H1 (cell line): ENCODE results near the gene SLC24A3. TPM values are rescaled to one million over a fixed set of nuclear protein-coding genes. Genes with fewer than 3 reads are reported as not detected.

Experiments used
- CHD1 ChIP-seq: IDR thresholded peaks from 2 replicates; pipeline ENCODE4 v1.6.1; 2012; ENCODE audit warnings: low read depth, low read length, improper control_type of control experiment
- E2F6 ChIP-seq: IDR thresholded peaks from 2 replicates; pipeline ENCODE4 v1.6.1; 2012; ENCODE audit warnings: inconsistent platforms
- HDAC2 ChIP-seq, 2 experiments: fragments of 300-600 bp in 1 of 2; sonication (generic) in 1 of 2; IDR thresholded peaks; 2 replicates each; pipeline ENCODE4 v1.6.1; 2011 to 2012; ENCODE audit warnings: low read depth in 2 of 2, low read length in 2 of 2, mild to moderate bottlenecking in 2 of 2, moderate library complexity in 2 of 2, borderline replicate concordance in 1 of 2, inconsistent platforms in 1 of 2
- polyA plus RNA-seq, 7 experiments: library from polyadenylated mRNA; depleted of rRNA in 3 of 7; stranded (reverse) in 5 of 7; unstranded in 2 of 7; fragments of >200 nt in 5 of 7; fragments of 200-250 nt in 2 of 7; gene quantifications; 1 replicate in 5 of 7; 2 replicates in 1 of 7; 4 replicates in 1 of 7; pipeline versions ENCODE4 v1.2.1 to v1.2.3, GENCODE V29; 2011 to 2013; ENCODE audit warnings: missing spikeins in 2 of 7, mixed read lengths in 2 of 7
- total RNA-seq: library from RNA; stranded (reverse); fragmentation: NEBNext Ultra II Directional; extraction: Animal tissue kit (Norgen Biotek cat#: 25700); gene quantifications from 2 replicates; pipeline ENCODE4 v1.2.1, GENCODE V29; 2021

Gene SLC24A3
- total and polyA plus RNA-seq, 2 of the 8 experiments (the other 6 are each of a cell fraction or from before 2014, with no cell fraction given): 4.5 to 6.3 TPM

GRCh38 chr20:19593762-19594161, 381.3 kb downstream of the SLC24A3 start (continued):
- TF ChIP-seq CHD1 (no peak), E2F6 (no peak), HDAC2 (IDR thresholded peaks at IDR 0.05; ENCODE audit: borderline replicate concordance in 1 of 2, low read depth in 2 of 2, low read length in 2 of 2) (no peak)
